Gastrocnemius medialis (tissue), 4 donors: ENCODE data around the gene VPS52. TPM values are rescaled to one million over a fixed set of nuclear protein-coding genes. Genes with fewer than 3 reads are reported as not detected.
"Not testable (repeated sequence)": the region's sequence is repeated elsewhere in the genome, so short reads cannot be mapped to it uniquely, and the experiment has no call there.

ENCODE experiments used
- ATAC-seq, 2 donors: fragments of 150-250 bp; one replicate each; pipeline ENCODE4 v1.9.1; 2016
- DNase-seq, 2 donors: peaks; one replicate each; pipeline ENCODE4 v3.0.0-alpha.2; 2019
- H3K27ac ChIP-seq, 4 donors: fragments of 200-600 bp; sonication (generic); 1 replicate in 1 of 4; 2 replicates in 3 of 4; pipeline ENCODE4 v1.5.1; 2016 to 2018; ENCODE audit warnings: mild to moderate bottlenecking in 2 of 4, moderate library complexity in 1 of 4
- H3K27me3 ChIP-seq, 3 donors: fragments of 200-600 bp; sonication (generic) in 2 of 3; 1 replicate in 1 of 3; 2 replicates in 2 of 3; pipeline versions ENCODE4 v1.5.1 to v1.6.0; 2016 to 2019; ENCODE audit warnings: mild to moderate bottlenecking in 1 of 3, moderate library complexity in 1 of 3
- H3K36me3 ChIP-seq, 2 donors: fragments of 200-600 bp; sonication (generic) in 1 of 2; one replicate each; pipeline ENCODE4 v1.5.1; 2017 to 2018
- H3K4me1 ChIP-seq, 2 donors: fragments of 200-600 bp; sonication (generic) in 1 of 2; one replicate each; pipeline ENCODE4 v1.5.1; 2016 to 2017; ENCODE audit warnings: mild to moderate bottlenecking in 2 of 2
- H3K4me3 ChIP-seq, 4 donors: fragments of 200-600 bp; sonication (generic) in 3 of 4; 1 replicate in 1 of 4; 2 replicates in 3 of 4; pipeline ENCODE4 v1.5.1; 2016 to 2019; ENCODE audit warnings: mild to moderate bottlenecking in 2 of 4
- H3K9me3 ChIP-seq, 3 donors: fragments of 200-600 bp; sonication (generic) in 2 of 3; 1 replicate in 1 of 3; 2 replicates in 2 of 3; pipeline ENCODE4 v1.5.1; 2016 to 2019
- POLR2A ChIP-seq, 2 donors: fragments of 450-650 bp; IDR thresholded peaks; one replicate each; pipeline ENCODE4 v1.6.1; 2017; ENCODE audit warnings: antibody characterized with exemption in 2 of 2, mild to moderate bottlenecking in 2 of 2, moderate library complexity in 2 of 2
- in situ Hi-C, 4 donors: fragments of 200-750 bp; cut with MboI; loops; one replicate each; pipeline versions ENCODE4 v1.15.0 to v1.8.0; 2017; ENCODE audit warnings: low sequenced_read_pairs in 4 of 4
- intact Hi-C: fragments of 100-400 bp; cut with DNase I; formaldehyde crosslinking; loops from one replicate; pipeline ENCODE4 v1.15.1; 2023; ENCODE audit warnings: low total_unique reads
- total RNA-seq, 4 donors: library from RNA; depleted of rRNA; stranded (reverse); fragments of >200 nt; gene quantifications; one replicate each; pipeline versions ENCODE4 v1.1.0 to v1.2.3, GENCODE V29; 2016
- TF ChIP-seq, protein P1 (sequence below), 5 experiments: fragments of 450-650 bp in 3 of 5; fragments of 200-600 bp in 2 of 5; sonication (generic) in 2 of 5; IDR thresholded peaks in 4 of 5; conservative IDR thresholded peaks in 1 of 5; 1 replicate in 4 of 5; 2 replicates in 1 of 5; pipeline ENCODE4 v1.5.1; 2016 to 2019; ENCODE audit warnings: antibody characterized with exemption in 5 of 5, mild to moderate bottlenecking in 3 of 5, moderate library complexity in 3 of 5

VPS52 gene
- total RNA-seq, 4 donors from 2014 or later: 28.7 to 52.8 (median 41.2) TPM

GRCh38 chr6:33276864-33277662 lies 5.4 kb upstream of the VPS52 start, which contains the start of gene B3GALT4:
Gene B3GALT4 (plus strand): TSS chr6:33277123. CDS start chr6:33277420, 297 bp downstream.
- Histone ChIP-seq H3K27me3 (no peaks in the 10 kb centered on the region), H3K9me3 (no peaks in the 10 kb centered on the region), H3K4me1 (peaks cover 47 to 68% of the 10 kb centered on the region in 2 donors), H3K36me3 (peaks cover 0 to 54% of the 10 kb centered on the region in 2 donors), H3K27ac (peak within 1 kb of the TSS; percentile 70 to 82 (median 76)), H3K4me3 (peak within 1 kb of the TSS; percentile 56 to 64 (median 62))
- peak in 1 of 2 donors; percentile 61 for DNase-seq
- in situ Hi-C loops (loop anchor here in 1 of 4 donors (25.0 kb wide), 1 partner anchor 1415 kb away; the partner anchor contains the start of gene NEU1), intact Hi-C loops (loop anchor here (1.0 to 10.0 kb wide), 3 partner anchors 22 to 1102 kb away; partner anchors contain the start of genes AGPAT1 and RNF5)
- ATAC-seq: peak; percentile 39 to 53
- TF ChIP-seq, protein P1, sequence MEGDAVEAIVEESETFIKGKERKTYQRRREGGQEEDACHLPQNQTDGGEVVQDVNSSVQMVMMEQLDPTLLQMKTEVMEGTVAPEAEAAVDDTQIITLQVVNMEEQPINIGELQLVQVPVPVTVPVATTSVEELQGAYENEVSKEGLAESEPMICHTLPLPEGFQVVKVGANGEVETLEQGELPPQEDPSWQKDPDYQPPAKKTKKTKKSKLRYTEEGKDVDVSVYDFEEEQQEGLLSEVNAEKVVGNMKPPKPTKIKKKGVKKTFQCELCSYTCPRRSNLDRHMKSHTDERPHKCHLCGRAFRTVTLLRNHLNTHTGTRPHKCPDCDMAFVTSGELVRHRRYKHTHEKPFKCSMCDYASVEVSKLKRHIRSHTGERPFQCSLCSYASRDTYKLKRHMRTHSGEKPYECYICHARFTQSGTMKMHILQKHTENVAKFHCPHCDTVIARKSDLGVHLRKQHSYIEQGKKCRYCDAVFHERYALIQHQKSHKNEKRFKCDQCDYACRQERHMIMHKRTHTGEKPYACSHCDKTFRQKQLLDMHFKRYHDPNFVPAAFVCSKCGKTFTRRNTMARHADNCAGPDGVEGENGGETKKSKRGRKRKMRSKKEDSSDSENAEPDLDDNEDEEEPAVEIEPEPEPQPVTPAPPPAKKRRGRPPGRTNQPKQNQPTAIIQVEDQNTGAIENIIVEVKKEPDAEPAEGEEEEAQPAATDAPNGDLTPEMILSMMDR (IDR thresholded peaks at IDR 0.05 in 4 of 5, conservative IDR thresholded peaks at IDR 0.05 in 1 of 5): peak; percentile 53 to 69 (median 60)
- peak in 1 of 2 donors; percentile 24 for TF ChIP-seq POLR2A (IDR thresholded peaks at IDR 0.05)

DNA sequence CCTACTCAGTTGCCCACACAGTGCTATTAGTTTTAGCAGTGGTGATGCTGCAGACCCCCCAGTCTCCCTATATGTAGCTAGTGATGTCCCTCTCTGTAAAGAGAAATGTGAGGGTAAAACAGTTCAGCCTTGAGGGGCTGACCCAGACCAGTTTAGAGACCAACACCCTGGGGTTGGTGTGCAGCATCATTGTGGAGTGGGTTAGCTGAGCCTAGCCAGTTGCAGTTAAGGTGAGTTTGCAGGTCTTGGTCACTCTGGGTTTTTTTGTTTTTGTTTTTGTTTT lies 4.8 kb upstream of the VPS52 start:
- ATAC-seq (no peak), DNase-seq (no peak)
- Histone ChIP-seq H3K9me3 (no peaks in the 10 kb centered on the region), H3K27ac (peak overlapping the region; percentile 70 to 82 (median 76)), H3K36me3 (peaks cover 0 to 50% of the 10 kb centered on the region in 2 donors), H3K4me1 (peaks cover 47 to 68% of the 10 kb centered on the region in 2 donors), H3K4me3 (peak overlapping the region; percentile 56 to 64 (median 62)), H3K27me3 (no peaks in the 10 kb centered on the region)
- no peak for TF ChIP-seq POLR2A (IDR thresholded peaks at IDR 0.05)
- TF ChIP-seq, protein P1 (IDR thresholded peaks at IDR 0.05 in 4 of 5, conservative IDR thresholded peaks at IDR 0.05 in 1 of 5): no peak
- in situ Hi-C loops: loop anchor here in 1 of 4 donors (25.0 kb wide), 1 partner anchor 1414 kb away; the partner anchor contains the start of gene NEU1
- intact Hi-C loops: loop anchor here (10.0 kb wide), 1 partner anchor 1102 kb away; the partner anchor contains the start of genes AGPAT1 and RNF5

GRCh38 chr6:33275795-33276580 lies 4.3 kb upstream of the VPS52 start:
- H3K4me3 ChIP-seq: peak overlapping the region in 3 of 4 donors; percentile 61 to 64 (median 63)
- H3K9me3 ChIP-seq, ATAC-seq, DNase-seq, H3K27me3 ChIP-seq: not testable (repeated sequence)
- in situ Hi-C loops: loop anchor here in 1 of 4 donors (25.0 kb wide), 1 partner anchor 1414 kb away; the partner anchor contains the start of gene NEU1
- H3K4me1 ChIP-seq: peaks cover 48 to 69% of the 10 kb centered on the region in 2 donors
- intact Hi-C loops: loop anchor here (10.0 kb wide), 1 partner anchor 1101 kb away; the partner anchor contains the start of genes AGPAT1 and RNF5
- H3K36me3 ChIP-seq: peaks cover 0 to 50% of the 10 kb centered on the region in 2 donors
- peak overlapping the region in 3 of 4 donors; percentile 71 to 82 (median 81) for H3K27ac ChIP-seq

DNA sequence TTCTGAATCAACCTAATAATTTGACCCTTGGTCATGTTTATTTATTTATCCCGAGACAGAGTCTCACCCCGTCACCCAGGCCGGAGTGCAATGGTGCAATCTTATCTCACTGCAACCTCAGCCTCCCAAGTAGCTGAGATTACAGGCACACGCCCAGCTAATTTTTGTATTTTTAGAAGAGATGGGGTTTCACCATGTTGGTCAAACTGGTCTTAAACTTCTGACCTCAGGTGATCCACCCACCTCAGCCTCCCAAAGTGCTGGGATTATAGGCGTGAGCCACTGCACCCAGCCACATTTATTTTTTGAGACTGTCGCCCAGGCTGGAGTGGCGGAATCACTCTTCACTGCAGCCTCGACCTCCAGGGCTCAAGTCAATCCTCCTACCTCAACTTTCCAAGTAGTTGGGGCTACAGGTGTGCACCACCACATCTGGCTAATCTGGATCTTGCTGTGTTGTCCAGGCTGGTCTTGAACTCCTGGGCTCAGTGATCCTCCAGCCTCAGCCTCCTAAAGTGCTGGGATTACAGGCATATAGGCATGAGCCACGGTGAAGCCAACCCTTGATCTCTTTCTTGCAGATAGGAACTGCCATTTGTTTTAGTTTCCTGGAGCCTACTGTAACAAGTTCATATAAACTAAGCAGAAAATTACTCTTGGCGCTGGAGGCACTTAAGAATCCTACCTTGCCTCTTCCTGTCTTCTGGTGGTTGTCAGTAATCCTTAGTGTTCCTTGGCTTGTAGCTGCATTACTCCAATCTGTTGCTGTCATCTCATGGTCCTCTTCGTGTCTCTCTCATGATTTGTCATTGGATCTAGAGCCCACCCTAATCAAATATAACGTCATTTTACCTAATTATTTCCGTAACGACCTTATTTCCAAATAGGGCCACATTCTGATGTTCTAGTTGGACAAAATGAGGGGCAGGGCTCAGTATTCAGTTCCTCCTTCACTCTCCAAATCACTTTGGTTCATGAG lies 2.5 kb upstream of the VPS52 start:
- no peak overlapping the region for H3K4me3 ChIP-seq
- H3K9me3 ChIP-seq: no peaks in the 10 kb centered on the region
- in situ Hi-C loops: no loop called here
- no peak overlapping the region for H3K27ac ChIP-seq
- no peaks in the 10 kb centered on the region for H3K27me3 ChIP-seq
- no peak for ATAC-seq
- no peak for DNase-seq
- H3K36me3 ChIP-seq: peaks cover 0 to 45% of the 10 kb centered on the region in 2 donors
- intact Hi-C loops: loop anchor here (2.0 to 10.0 kb wide), 3 partner anchors 25 to 1099 kb away; partner anchors contain the start of genes AGPAT1, RING1 and RNF5
- no peak for TF ChIP-seq POLR2A (IDR thresholded peaks at IDR 0.05)
- TF ChIP-seq, protein P1 (IDR thresholded peaks at IDR 0.05 in 4 of 5, conservative IDR thresholded peaks at IDR 0.05 in 1 of 5): no peak
- peaks cover 55 to 70% of the 10 kb centered on the region in 2 donors for H3K4me1 ChIP-seq
